Ishikawa (cell line): ENCODE data around the gene C9orf152.

Source experiments
- CEBPB ChIP-seq: IDR thresholded peaks from 2 replicates; pipeline ENCODE4 v1.6.1; 2012
- FOXM1 ChIP-seq: IDR thresholded peaks from 2 replicates; pipeline ENCODE4 v1.6.1; 2012; ENCODE audit warnings: low read depth, borderline replicate concordance
- REST ChIP-seq: IDR thresholded peaks from 2 replicates; pipeline ENCODE4 v1.6.1; 2012; ENCODE audit warnings: low read depth, mild to moderate bottlenecking

- TF ChIP-seq CEBPB, result no peak
- no peak for TF ChIP-seq REST
- no peak for TF ChIP-seq FOXM1
Measured at GRCh38 chr9:110199643-110200042, 8.3 kb downstream of the C9orf152 start.
